SK-N-SH treated with all-trans-retinoic acid at 6 μM for 48 hours (cell line): Measurements from ENCODE around the gene MAD2L1.

Source experiments
- PPARA ChIP-seq: fragments of 250-450 bp; sonication (Bioruptor Pico); IDR thresholded peaks from 2 replicates; pipeline ENCODE4 v1.5.0; 2020; ENCODE audit warnings: mild to moderate bottlenecking, borderline replicate concordance
- ZC3H10 ChIP-seq: fragments of 250-450 bp; sonication (Bioruptor Pico); IDR thresholded peaks from 2 replicates; pipeline ENCODE4 v1.5.1; 2021; ENCODE audit warnings: mild to moderate bottlenecking, moderate library complexity
- ZNF70 ChIP-seq: fragments of 450-650 bp; formaldehyde crosslinking; IDR thresholded peaks from 2 replicates; pipeline ENCODE4 v1.5.0; 2020; ENCODE audit warnings: mild to moderate bottlenecking, moderate library complexity
- TF ChIP-seq, protein P1 (sequence below): fragments of 250-450 bp; sonication (Bioruptor Pico); IDR thresholded peaks from 2 replicates; pipeline ENCODE4 v1.5.1; 2020; ENCODE audit warnings: low read depth, mild to moderate bottlenecking, moderate library complexity

GRCh38 chr4:120111745-120112144, 45.1 kb upstream of the MAD2L1 start:
- TF ChIP-seq, protein P1, sequence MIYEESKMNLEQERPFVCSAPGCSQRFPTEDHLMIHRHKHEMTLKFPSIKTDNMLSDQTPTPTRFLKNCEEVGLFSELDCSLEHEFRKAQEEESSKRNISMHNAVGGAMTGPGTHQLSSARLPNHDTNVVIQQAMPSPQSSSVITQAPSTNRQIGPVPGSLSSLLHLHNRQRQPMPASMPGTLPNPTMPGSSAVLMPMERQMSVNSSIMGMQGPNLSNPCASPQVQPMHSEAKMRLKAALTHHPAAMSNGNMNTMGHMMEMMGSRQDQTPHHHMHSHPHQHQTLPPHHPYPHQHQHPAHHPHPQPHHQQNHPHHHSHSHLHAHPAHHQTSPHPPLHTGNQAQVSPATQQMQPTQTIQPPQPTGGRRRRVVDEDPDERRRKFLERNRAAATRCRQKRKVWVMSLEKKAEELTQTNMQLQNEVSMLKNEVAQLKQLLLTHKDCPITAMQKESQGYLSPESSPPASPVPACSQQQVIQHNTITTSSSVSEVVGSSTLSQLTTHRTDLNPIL (CRISPR knock-in tag): no peak
- no peak for TF ChIP-seq ZC3H10 (CRISPR knock-in tag)
- TF ChIP-seq PPARA (CRISPR knock-in tag): no peak
- no peak for TF ChIP-seq ZNF70
